GM11168 (cell line): ENCODE results near the gene ADD3.

Source experiments
- in situ Hi-C: fragments of 300-500 bp; cut with MboI; formaldehyde crosslinking; loops from one replicate; pipeline ENCODE4 v1.12.0; 2022; ENCODE audit warnings: low sequenced_read_pairs; ENCODE audit not compliant: unreplicated experiment

Gene ADD3

GRCh38 chr10:110007701-110008517, at the start of gene ADD3:
ADD3 (plus strand) TSS chr10:110007984; CDS start chr10:110100654, 92,670 bp downstream.
- in situ Hi-C loops: loop anchor here (5.0 kb wide), 1 partner anchor 79 kb away; no protein-coding TSS in a partner anchor

- in situ Hi-C loops: no loop called here
Measured at GRCh38 chr10:109958059-109958458, 49.7 kb upstream of the ADD3 start.

GRCh38 chr10:109959259-109960145, 48.3 kb upstream of the ADD3 start:
- in situ Hi-C loops: no loop called here

- in situ Hi-C loops: no loop called here
Measured at GRCh38 chr10:109960682-109961081, 47.1 kb upstream of the ADD3 start.

GRCh38 chr10:109961174-109962001, 46.4 kb upstream of the ADD3 start:
- in situ Hi-C loops: no loop called here

- in situ Hi-C loops: no loop called here
Measured at GRCh38 chr10:109962247-109962646, 45.5 kb upstream of the ADD3 start.

- in situ Hi-C loops: no loop called here
Measured at GRCh38 chr10:109963439-109963838, 44.3 kb upstream of the ADD3 start.

- in situ Hi-C loops: no loop called here
Measured at GRCh38 chr10:109964318-109964717, 43.5 kb upstream of the ADD3 start.

- in situ Hi-C loops: no loop called here
Measured at GRCh38 chr10:109966961-109967738, 40.6 kb upstream of the ADD3 start.

GRCh38 chr10:109967739-109968088, 40.1 kb upstream of the ADD3 start:
- in situ Hi-C loops: no loop called here

- in situ Hi-C loops: no loop called here
Measured at GRCh38 chr10:109968953-109969759, 38.6 kb upstream of the ADD3 start.

- in situ Hi-C loops: no loop called here
Measured at GRCh38 chr10:109969760-109970346, 37.9 kb upstream of the ADD3 start.

GRCh38 chr10:109971634-109972033, 36.1 kb upstream of the ADD3 start:
- in situ Hi-C loops: no loop called here

GRCh38 chr10:109972372-109973001, 35.3 kb upstream of the ADD3 start:
- in situ Hi-C loops: no loop called here

- in situ Hi-C loops: no loop called here
Measured at GRCh38 chr10:109973326-109973829, 34.4 kb upstream of the ADD3 start.

GRCh38 chr10:109974504-109975191, 33.1 kb upstream of the ADD3 start:
- in situ Hi-C loops: no loop called here
